ENCODE results near the gene PRRX1.

PRRX1 gene

DNA sequence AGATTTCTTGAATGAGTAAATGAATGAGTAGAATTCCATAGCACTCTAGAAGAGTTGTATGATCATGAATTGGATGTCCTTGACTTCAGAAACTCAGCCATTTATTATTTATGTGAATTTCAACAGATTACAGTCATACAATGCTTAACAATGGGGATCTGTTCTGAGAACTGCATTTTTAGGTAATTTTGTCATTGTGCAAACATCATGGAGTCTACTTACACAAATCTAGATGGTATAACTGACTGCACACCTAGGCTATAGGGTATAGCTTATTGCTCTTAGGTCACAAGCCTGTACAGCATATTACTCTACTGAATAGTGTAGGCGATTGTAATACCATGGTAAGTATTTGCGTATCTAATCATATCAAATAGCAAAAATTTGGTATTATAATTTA lies 59.6 kb downstream of the PRRX1 start:
- TF ChIP-seq JUND (IDR thresholded peaks at IDR 0.05; ENCODE audit: low read depth): no peak
- in situ Hi-C loops (cut with HindIII; ENCODE audit: low pct_unique_long_range_greater_than_20kb, low sequenced_read_pairs): no loop called here
- DNase-seq (ENCODE audit: low read depth in 1 of 2, low spot score in 1 of 2): no peak

DNA sequence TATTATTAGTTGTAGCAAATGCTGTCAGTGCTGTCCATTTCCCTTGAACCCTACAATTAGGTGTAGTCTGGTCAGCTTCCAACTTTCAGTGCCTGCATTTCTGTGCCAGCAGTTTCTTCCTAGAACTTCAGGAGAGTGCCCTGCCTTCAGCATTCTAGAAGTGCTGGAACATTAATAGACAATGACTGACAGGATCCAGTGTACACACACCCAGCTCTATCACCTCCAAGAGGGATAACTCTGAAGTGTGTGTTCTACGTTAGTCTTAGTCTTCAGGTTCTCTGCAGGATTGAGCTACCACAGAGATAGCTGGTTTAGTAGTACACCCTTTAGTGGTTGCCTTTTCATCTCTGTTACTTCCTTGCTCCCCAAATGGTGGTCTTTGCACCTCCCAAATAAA lies 61.4 kb downstream of the PRRX1 start:
- TF ChIP-seq JUND (IDR thresholded peaks at IDR 0.05; ENCODE audit: low read depth): no peak
- in situ Hi-C loops (cut with HindIII; ENCODE audit: low pct_unique_long_range_greater_than_20kb, low sequenced_read_pairs): no loop called here
- DNase-seq (ENCODE audit: low read depth in 1 of 2, low spot score in 1 of 2): no peak

DNA sequence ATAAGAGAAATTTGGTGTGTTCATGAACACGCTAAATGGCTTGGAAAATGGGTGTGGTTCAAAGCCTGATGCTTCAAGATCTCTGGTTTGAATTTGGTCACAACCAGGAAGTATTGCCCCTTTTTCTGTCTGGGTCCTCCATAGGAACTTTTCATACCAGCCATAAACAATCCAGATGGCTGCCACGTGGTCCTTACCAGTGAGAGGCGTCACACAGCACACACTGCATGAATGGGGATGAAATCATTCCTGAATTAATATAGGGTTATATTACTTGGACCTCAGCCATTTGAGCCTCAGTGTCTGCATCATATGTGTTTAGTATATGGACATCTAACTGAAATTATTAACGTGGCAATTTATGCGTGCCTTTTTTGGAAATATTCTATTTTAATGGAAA lies 64.0 kb downstream of the PRRX1 start:
- no peak for TF ChIP-seq JUND (IDR thresholded peaks at IDR 0.05; ENCODE audit: low read depth)
- DNase-seq (ENCODE audit: low read depth in 1 of 2, low spot score in 1 of 2): no peak
- in situ Hi-C loops (cut with HindIII; ENCODE audit: low pct_unique_long_range_greater_than_20kb, low sequenced_read_pairs): no loop called here

DNA sequence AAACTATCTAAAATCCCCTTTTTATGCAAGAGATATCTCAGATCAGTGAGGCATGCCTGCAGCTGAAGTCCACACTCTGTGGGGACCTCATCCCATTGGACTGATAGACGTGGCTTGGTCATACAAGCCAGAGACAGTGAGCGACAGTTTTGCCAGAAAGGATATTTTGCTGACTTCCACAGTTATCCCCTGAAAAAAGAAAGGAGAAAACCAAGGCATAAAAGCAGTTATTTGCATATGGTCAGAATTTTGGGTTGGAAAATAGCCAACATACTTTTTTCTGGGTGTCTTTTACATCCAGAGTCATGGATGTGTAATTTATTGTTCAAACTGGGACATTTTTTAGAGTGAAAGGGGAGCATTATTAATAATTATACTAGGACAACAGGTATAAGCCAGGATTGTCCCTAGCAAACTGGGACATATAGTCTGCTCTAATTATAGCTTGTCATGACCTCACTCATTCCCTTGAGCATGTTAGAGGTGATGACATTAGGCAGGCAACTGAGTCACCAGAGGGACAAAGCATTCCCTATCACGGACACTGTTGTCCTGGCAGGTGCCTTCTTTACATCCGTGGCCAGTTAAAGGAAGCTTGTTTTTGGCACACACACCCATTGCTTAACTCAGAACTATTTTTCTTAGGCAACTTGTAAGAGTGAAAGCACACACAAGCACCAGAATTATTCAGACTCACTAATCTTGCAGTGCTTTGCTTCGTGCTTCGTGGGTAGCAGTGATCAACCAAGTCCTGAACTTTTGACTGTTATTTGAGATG lies 65.5 kb downstream of the PRRX1 start:
- in situ Hi-C loops (cut with HindIII; ENCODE audit: low pct_unique_long_range_greater_than_20kb, low sequenced_read_pairs): no loop called here
- no peak for TF ChIP-seq JUND (IDR thresholded peaks at IDR 0.05; ENCODE audit: low read depth)
- DNase-seq (ENCODE audit: low read depth in 1 of 2, low spot score in 1 of 2): no peak

DNA sequence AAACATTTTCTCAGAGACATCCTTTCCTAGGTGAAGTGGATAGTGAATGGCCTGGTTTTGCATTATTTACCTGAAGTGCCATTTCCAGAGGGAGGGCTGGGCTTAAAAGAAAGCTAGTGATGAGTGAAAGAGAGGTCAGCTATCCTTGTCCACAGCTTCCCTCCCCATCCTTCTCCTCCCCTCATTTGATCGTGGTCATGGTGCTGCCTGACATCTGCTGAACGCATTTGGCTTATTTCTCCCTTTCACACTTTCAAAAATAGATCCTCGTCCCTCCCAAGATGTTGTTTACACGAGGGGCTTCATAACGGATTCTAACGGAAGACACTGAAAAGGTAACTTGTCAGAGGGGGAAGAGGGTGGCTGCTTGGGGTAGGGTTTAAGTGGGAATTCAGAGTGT lies 66.1 kb downstream of the PRRX1 start:
- DNase-seq (ENCODE audit: low read depth in 1 of 2, low spot score in 1 of 2): no peak

DNA sequence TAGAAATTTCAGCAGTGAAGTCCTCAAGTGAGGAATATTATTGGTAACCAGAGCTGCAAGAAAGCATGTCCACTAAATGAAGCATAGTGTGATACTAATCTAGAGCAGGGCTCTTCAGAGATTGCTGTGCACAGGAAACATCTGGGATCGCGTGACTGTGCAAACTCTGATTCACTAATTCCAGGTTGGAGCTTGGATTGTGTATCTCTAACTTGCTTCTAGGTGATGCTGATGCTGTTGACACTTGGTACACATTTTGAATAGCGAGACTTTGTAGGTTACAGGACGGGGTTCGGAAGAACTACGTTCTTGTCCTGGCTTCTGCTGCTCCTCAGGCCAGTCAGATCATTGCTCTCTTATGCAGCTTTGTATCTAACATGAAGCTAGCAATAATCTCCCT lies 66.5 kb downstream of the PRRX1 start:
- TF ChIP-seq JUND (IDR thresholded peaks at IDR 0.05; ENCODE audit: low read depth): no peak
- DNase-seq (ENCODE audit: low read depth in 1 of 2, low spot score in 1 of 2): no peak
- in situ Hi-C loops (cut with HindIII; ENCODE audit: low pct_unique_long_range_greater_than_20kb, low sequenced_read_pairs): no loop called here

More for the DNA sequence above, 66.1 kb downstream of the PRRX1 start:
- TF ChIP-seq JUND (IDR thresholded peaks at IDR 0.05; ENCODE audit: low read depth): no peak
- in situ Hi-C loops (cut with HindIII; ENCODE audit: low pct_unique_long_range_greater_than_20kb, low sequenced_read_pairs): no loop called here

DNA sequence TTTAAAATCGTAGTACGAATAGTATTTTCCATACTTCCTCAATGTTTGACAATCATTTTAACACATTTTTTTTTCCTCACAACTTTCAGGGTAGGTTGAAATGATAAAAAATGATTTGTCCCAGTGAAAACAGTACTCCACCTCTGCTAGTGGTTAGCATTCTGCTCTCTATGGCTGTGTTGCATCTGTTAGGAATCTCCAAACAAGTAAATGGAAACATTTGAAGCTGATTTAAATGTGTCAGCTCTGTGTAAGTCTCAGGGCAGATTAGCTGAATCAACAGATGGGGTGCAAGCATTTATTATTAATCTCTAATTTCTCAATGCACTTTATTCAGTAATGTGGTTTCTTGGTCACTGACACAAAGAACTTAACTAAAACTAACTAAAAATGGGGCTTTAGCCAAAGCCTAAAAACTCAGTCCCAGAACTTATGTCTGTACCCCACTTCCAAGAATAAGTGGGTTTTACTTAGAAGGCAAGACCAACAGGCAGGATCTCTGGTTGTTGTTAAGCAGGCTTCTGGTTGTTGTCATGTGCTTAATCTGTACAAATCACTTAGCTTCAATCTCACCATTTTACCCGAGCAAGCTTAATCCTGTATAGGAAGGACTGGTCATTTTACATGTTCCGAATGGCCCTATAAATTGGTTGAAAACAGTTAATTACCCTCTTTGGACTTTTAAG lies 67.8 kb downstream of the PRRX1 start:
- no peak for TF ChIP-seq JUND (IDR thresholded peaks at IDR 0.05; ENCODE audit: low read depth)
- DNase-seq (ENCODE audit: low read depth in 1 of 2, low spot score in 1 of 2): no peak
- in situ Hi-C loops (cut with HindIII; ENCODE audit: low pct_unique_long_range_greater_than_20kb, low sequenced_read_pairs): no loop called here

DNA sequence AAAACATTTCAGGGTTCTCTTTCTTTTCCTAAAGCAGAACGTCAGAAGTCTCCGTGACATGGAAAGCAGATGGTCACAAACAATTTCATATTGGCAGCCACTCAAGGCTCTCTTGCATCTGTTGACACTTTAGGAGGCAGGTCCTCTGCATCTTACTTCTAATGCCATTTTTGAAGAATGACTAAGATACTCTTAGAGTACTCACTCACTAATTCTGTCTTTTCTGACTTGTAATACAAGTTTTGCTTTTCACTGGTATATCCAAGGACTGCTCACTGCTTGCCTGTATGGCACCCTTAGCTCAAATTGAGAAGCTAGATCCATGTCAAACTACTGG lies 68.3 kb downstream of the PRRX1 start:
- DNase-seq (ENCODE audit: low read depth in 1 of 2, low spot score in 1 of 2): no peak
- TF ChIP-seq JUND (IDR thresholded peaks at IDR 0.05; ENCODE audit: low read depth): no peak
- in situ Hi-C loops (cut with HindIII; ENCODE audit: low pct_unique_long_range_greater_than_20kb, low sequenced_read_pairs): no loop called here

DNA sequence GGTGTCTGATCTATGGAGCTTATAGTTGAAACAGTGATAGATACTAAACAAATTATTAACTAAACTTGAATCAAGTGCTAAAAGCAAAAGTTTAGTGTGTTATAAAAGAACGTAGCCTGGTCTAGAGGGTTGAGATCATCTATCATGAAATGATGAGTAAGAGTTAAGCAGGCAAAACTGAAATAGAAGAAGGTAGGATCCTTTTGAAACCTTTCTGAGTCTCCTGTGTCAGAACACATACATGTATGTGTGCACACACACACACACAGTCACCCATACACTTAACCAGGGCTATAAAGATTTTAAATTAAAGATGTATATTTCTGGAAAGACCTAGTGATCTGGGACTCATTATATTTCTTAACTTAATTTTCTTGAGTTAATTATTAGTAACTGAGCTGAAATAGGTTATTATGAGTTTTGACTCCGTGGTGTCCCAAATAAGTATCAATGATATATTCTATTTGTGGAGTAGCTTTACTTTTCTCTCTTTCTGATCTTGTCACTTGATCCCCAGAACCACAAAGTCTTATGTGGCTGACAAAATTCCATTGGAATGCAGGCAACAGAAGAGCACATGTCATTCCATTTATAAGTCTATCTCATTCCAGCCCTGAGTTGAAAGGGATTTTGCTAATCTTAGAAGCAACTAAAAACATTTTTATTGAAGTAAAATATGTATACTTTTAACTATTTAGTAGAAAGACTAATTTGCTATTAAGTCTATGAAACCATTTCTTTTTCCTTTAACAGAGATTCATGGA lies 70.7 kb downstream of the PRRX1 start:
- no peak for TF ChIP-seq JUND (IDR thresholded peaks at IDR 0.05; ENCODE audit: low read depth)
- no peak for DNase-seq (ENCODE audit: low read depth in 1 of 2, low spot score in 1 of 2)
- in situ Hi-C loops (cut with HindIII; ENCODE audit: low pct_unique_long_range_greater_than_20kb, low sequenced_read_pairs): no loop called here

DNA sequence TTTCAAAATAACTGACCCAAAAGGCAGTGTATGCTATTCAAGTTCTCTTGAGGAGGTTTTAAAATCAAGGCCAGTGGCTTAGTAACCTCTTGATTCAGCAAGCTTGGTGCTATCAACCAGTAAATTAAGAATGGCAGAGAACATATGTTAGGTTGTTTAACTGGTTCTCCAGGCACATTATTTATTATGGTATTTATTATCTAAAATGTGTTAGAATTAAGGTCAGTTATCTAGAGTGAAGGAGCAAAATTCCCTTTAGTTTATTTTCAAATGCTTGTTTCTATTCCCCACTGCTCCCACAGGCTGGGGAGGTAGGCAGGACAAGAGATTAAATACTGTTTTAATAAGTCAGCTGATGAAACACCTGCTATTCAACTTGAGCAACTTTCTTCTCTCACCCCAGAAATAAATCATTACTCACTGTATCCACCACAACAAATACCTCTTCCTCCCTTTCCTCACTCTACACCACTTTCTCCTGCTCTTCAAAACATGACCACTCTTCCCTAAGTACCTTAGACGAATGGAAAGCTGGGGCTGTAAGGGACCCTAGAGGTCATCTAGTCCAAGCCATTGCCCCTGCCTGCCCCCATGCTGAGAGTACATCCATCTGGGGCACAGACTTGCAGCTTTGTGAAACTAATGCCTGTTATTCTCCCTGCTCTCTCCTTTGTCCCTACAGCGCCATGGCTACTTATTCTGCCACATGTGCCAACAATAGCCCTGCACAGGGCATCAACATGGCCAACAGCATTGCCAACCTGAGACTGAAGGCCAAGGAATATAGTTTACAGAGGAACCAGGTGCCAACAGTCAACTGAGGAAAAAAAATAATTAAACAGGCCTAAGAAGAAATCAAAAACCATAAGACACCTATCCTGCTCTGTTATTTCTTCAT lies 71.7 kb downstream of the PRRX1 start:
- DNase-seq (ENCODE audit: low read depth in 1 of 2, low spot score in 1 of 2): no peak
- in situ Hi-C loops (cut with HindIII; ENCODE audit: low pct_unique_long_range_greater_than_20kb, low sequenced_read_pairs): no loop called here
- TF ChIP-seq JUND (IDR thresholded peaks at IDR 0.05; ENCODE audit: low read depth): no peak

DNA sequence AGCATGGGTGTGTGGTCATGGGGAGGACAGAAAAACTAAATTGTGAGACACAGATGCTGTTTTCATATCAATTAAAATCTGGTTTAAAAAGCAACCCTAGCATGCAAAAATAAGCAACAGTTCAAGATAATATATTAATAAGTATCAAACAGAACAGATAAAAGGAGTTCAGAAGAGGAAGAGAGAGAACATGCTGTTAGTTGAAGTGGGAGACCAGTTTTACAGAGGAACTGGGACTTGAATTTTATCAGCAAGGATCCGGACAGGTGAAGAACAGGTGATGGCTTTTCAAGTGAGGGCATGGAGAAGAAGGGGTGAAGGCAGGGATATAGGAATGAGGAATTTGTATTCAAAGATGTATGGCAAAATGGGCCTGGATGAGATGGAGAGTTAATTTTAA lies 75.9 kb downstream of the PRRX1 start:
- no peak for TF ChIP-seq JUND (IDR thresholded peaks at IDR 0.05; ENCODE audit: low read depth)
- DNase-seq (ENCODE audit: low read depth in 1 of 2, low spot score in 1 of 2): no peak
- in situ Hi-C loops (cut with HindIII; ENCODE audit: low pct_unique_long_range_greater_than_20kb, low sequenced_read_pairs): no loop called here

DNA sequence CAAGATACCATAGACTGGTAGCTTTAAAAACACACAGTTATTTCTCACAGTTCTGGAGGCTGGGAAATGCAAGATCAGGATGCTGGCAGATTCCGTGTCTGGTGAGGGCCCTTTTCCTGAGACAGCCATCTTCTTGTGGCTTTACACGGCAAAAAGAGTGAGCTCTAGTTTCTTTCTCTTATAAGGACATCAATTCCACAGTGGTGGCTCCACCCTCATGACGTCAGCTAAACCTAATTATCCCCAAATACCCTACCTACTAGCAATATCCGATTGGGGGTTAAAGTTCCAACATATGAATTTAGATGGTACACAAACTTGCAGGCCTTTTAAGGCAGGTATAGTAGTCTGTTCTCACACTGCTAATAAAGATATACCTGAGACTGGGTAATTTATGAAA lies 77.7 kb downstream of the PRRX1 start:
- in situ Hi-C loops (cut with HindIII; ENCODE audit: low pct_unique_long_range_greater_than_20kb, low sequenced_read_pairs): no loop called here

More for the DNA sequence above, 77.7 kb downstream of the PRRX1 start:
- TF ChIP-seq JUND (IDR thresholded peaks at IDR 0.05; ENCODE audit: low read depth): no peak
- DNase-seq (ENCODE audit: low read depth in 1 of 2, low spot score in 1 of 2): no peak
